NCI-H748 (cell line): ENCODE results near the gene STMN3.
"Not testable (repeated sequence)": the region's sequence is repeated elsewhere in the genome, so short reads cannot be mapped to it uniquely, and the experiment has no call there.

Experiments
- DNase-seq: peaks from one replicate; lab custom pipeline; 2025; ENCODE audit not compliant: unreplicated experiment; lab: John Stamatoyannopoulos, UW

The STMN3 gene

DNA sequence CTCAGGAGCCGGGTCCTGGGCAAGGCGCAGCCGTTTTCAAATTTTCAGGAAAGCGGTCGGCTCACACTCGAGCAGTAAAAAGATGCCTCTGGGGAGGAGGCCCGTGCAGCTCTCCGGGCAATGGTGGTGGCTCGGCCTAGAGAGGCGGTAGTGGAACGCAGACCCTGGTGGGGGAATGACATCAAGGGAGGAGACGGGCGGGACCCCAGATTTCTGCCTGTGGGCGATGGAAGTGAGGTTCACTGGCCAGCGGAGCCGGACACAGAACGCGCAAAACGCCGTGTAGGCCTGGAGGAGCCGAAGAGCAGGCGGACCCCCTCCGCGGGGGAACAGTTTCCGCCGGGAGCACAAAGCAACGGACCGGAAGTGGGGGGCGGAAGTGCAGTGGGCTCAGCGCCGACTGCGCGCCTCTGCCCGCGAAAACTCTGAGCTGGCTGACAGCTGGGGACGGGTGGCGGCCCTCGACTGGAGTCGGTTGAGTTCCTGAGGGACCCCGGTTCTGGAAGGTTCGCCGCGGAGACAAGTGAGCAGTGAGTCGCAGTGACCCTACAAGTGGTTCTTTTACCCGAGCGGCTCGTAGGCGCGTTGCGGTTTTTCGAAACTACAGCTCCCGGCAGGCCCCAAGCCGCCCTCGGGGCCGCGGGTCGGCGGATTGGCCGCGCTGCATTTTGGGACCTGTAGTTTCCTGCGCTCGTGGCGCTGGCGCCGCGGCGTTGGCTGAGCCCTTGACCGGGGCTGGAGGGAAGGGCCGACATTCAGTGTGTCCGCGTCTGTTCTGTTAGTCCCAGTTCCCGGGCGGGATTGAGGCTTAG is 4.9 kb upstream of the STMN3 start, which contains the start of gene RTEL1:
Gene RTEL1, plus strand, starts transcription at position 376 of the 812 bp plus-strand sequence. CDS start 1,091 bp downstream, outside the sequence.
- peak; percentile 87 for DNase-seq

GRCh38 chr20:63657260-63657936 is 4.2 kb upstream of the STMN3 start:
- peak; percentile 21 for DNase-seq

GRCh38 chr20:63656451-63656850 is 3.2 kb upstream of the STMN3 start:
- no peak for DNase-seq

DNA sequence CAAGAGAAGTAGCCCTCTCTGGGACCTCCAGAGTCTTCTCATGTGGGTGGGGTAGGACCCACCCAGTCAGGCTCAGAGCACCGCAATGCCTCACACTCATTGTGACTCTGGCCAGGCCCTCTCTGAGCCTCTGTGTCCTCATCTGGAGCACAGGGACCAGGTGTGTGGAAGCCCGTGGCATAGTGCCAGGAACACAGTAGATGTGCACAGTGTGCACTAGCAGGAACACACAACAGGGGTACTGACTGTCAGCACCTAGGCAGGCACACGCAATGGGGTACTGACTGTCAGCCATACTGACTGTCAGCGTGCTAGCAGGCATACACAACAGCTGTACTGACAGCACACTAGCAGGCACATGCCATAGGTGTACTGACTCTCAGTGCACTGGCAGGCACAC is 2.0 kb upstream of the STMN3 start:
- DNase-seq = no peak

GRCh38 chr20:63653974-63654668 is 897 bp upstream of the STMN3 start:
- no peak for DNase-seq

DNA sequence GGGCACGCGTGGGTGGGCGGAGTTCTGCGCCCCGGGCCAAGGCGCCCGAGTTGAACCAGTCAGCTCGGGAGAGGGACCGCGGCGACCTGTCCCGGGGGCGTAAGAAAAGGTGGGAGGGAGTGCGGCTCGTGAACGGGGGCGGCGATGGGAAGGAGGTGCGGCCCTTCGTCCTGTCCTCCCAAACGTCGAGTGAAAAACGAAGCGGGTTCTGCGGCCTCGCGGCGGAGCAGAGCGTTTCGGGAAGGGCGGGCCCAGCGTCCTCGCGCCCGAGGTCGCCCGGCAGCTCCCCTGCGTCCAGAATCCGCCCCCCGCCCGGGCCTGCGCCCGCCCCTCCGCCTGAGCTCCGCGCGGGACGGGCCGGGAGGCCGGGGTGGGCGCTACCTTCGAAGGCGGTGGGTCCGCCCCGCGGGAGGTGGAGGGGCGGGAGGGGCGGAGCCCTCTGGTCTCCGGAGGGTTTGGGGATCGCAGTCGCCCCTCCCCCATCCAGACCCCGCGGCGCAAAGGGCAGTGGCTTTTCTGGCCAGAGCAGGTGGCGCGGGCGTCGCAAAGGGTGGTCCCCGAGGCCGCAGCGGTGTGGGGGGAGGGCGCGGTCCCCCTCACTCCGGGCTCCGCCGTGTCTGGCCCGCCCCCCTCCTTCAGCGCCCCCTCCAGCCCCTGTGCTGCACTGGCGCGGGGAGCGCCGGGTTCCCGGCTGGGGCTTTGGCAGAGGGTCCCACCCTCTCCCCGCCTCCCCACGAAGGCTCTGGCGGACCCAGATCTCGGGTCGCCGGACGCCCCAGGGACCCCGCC is 838 bp downstream of the STMN3 start:
- DNase-seq = peak; percentile 60

DNA sequence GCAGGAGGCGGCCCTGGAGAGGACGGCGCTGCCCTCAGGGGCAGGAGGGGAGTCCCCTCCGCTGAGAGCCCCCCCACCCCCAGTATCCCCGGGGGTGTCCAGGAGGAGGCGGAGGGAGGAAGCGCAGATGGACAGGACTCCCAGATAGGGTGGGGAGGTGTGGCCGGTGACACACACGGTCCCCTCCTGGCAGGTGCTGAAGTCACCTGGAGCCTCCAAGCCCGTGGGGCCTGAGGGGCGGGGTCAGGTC is 1.4 kb downstream of the STMN3 start:
- no peak for DNase-seq

- not testable (repeated sequence) for DNase-seq
These were observed 2.7 kb downstream of the STMN3 start for GRCh38 chr20:63650486-63650885.

- no peak for DNase-seq
These were observed 4.2 kb downstream of the STMN3 start for GRCh38 chr20:63648895-63649589.

DNA sequence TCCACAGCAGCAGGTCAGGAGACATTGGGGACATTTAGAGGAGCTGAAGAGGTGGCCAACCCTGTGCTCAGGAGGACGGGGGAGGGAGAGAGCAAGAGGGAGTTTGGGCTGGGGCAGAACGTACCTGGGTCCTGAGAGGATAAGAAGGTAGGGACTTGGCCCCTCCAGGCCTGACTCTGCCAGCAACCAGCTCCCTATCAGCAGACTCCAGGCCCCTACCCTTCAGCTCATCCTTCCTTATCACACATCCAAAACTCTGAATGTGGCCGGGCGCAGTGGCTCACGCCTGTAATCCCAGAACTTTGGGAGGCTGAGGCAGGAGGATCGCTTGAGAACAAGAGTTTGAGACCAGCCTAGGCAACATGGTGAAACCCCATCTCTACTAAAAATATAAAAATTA is 5.0 kb downstream of the STMN3 start:
- DNase-seq = no peak

DNA sequence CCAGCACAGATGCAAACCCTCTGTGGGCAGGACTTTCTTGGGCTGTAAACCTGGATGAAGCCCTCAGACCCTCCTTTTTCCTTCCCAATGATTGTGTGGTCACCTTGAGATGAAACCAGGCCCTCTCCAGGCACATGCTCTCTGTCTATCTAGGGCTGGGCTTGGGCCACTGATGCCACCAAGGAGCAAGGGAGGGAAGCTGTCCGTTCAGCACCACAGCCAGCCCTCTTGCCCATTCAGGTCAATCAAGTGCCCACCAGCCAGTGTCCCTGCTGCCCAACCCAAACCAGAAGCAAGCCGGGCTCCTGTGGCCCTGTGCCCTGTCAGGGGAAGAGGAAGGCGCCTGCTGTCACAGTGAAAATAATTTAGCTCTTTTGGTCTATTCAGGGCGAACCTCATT is 8.0 kb downstream of the STMN3 start:
- no peak for DNase-seq

DNA sequence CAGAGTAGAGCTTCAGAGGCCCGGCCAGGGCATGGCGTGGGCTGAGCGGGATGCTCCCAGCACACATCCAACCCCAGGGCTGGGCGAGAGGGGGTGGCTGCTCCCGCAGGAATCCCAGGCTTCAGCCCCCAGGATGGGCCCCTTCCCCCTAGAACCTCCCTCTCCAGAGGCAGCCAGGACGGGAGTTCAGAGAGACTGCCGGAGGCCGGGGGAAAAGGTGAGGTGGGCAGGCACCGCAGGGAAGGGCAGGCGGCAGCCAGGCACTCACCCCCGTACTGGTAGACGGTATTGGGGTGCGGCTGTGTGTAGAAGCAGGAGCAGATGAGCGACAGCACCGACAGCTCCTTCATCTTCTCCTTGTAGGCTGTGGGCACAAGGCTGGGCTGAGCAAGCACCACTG is 9.3 kb downstream of the STMN3 start:
- no peak for DNase-seq

DNA sequence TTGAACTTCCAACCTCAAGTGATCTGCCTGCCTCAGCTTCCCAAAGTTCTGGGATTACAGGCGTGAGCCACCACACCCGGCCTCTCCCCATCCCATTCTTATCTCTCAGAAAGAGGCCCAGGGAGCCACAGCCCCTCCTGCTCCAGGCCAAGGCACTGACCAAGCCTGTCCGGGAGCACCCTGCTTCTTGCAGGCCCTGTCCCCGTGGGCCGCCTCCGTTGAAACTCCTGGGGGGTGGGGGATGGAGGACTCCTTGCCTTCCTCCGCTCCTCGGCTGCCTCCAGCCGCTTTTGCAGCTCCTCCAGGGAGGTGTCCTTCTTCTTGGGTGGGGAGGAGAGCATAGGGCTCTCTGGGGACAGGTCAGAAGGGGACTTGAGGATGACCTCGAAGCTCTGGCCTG is 9.7 kb downstream of the STMN3 start:
- no peak for DNase-seq

GRCh38 chr20:63642527-63643247 is 10.5 kb downstream of the STMN3 start:
- no peak for DNase-seq

DNA sequence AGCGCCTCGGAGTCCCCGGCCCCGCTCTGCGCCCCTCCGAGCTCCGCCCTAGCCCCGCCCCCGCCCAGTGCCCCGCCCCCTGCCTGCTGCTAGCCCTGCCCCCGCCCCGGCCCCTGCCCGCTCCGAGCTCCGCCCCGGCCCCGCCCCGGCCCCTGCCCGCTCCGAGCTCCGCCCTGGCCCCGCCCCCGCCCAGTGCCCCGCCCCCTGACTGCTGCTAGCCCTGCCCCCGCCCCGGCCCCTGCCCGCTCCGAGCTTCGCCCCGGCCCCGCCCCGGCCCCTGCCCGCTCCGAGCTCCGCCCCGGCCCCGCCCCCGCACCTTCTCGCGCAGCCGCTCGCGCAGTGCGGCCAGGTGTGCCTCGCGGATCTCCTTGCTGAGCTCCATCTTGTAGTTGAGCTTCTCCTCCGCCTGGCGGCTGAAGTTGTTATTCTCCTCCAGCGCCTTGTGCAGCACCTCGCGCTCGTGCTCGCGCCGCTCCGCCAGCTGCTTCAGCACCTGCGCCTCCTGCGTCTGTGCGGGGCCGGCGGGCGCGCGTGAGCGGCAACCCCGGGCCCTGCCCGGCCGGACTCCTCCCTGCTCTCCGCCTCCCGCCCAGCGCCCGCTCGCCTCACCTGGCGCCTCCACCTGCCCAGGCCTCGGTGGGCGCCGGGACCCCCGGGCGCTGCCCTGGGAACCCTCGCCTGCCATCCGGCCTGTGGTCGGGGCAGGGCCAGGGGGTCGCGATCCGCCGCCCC is 11.3 kb downstream of the STMN3 start:
- DNase-seq = peak; percentile 82

- no peak for DNase-seq
These were observed 12.0 kb downstream of the STMN3 start for GRCh38 chr20:63641146-63641791.

GRCh38 chr20:63640686-63641085 is 12.5 kb downstream of the STMN3 start:
- not testable (repeated sequence) for DNase-seq

GRCh38 chr20:63640086-63640485 is 13.1 kb downstream of the STMN3 start:
- no peak for DNase-seq
